Sigmoid colon (tissue), 4 donors: ENCODE data around the gene TUB.

Experiments used
- CTCF ChIP-seq, 4 experiments: fragments of 450-650 bp in 3 of 4; fragments of 200-600 bp in 1 of 4; IDR thresholded peaks; one replicate each; pipeline ENCODE4 v1.5.1; 2016 to 2019; ENCODE audit warnings: antibody characterized with exemption in 4 of 4, mild to moderate bottlenecking in 3 of 4, moderate library complexity in 2 of 4
- POLR2A ChIP-seq, 2 donors: fragments of 450-650 bp; IDR thresholded peaks; one replicate each; pipeline ENCODE4 v1.6.1; 2016; ENCODE audit warnings: antibody characterized with exemption in 2 of 2, mild to moderate bottlenecking in 2 of 2, moderate library complexity in 2 of 2
- POLR2AphosphoS5 ChIP-seq, 4 donors: sonication (generic); formaldehyde crosslinking; IDR thresholded peaks; one replicate each; pipeline ENCODE4 v1.6.1; 2017; ENCODE audit warnings: antibody characterized with exemption in 4 of 4

GRCh38 chr11:8098879-8099278 is 17.9 kb downstream of the TUB start:
- TF ChIP-seq CTCF (IDR thresholded peaks at IDR 0.05): no peak
- no peak for TF ChIP-seq POLR2A (IDR thresholded peaks at IDR 0.05)
- no peak for TF ChIP-seq POLR2AphosphoS5 (IDR thresholded peaks at IDR 0.05)
